Stimulated activated naive CD8-positive, alpha-beta T cell treated with anti-CD3 and anti-CD28 coated beads, Interleukin-15, amount 100 ng/mL, for 72 hours (primary cell): Measurements from ENCODE around the gene MACROD2.
A peak's percentile ranks its signal among the peaks of the same experiment; 100 is the strongest.

Experiments used
- ATAC-seq: fragments of 150-1000 bp; cut with Tn5 transposase; 2 replicates; pipeline ENCODE4 v1.10.0; 2021; ENCODE audit warnings: mild to moderate bottlenecking, moderate library complexity
- DNase-seq, 2 donors: peaks; one replicate each; pipeline ENCODE4 v3.0.0; 2021 to 2022
- H3K27ac Mint-ChIP-seq, 2 donors: one replicate each; pipeline ENCODE4 v1.8.0; 2022; ENCODE audit warnings: mild to moderate bottlenecking in 2 of 2, mixed read lengths in 2 of 2, moderate library complexity in 2 of 2
- H3K27me3 Mint-ChIP-seq: one replicate; pipeline ENCODE4 v1.8.0; 2022; ENCODE audit warnings: mixed read lengths
- H3K4me1 Mint-ChIP-seq: one replicate; pipeline ENCODE4 v1.8.0; 2022; ENCODE audit warnings: mild to moderate bottlenecking, mixed read lengths
- H3K4me3 Mint-ChIP-seq, 2 donors: one replicate each; pipeline ENCODE4 v1.8.0; 2022; ENCODE audit warnings: mild to moderate bottlenecking in 2 of 2, mixed read lengths in 2 of 2, moderate library complexity in 1 of 2
- H3K9me3 Mint-ChIP-seq, 2 donors: one replicate each; pipeline ENCODE4 v1.8.0; 2022; ENCODE audit warnings: mixed read lengths in 2 of 2

The MACROD2 gene

DNA sequence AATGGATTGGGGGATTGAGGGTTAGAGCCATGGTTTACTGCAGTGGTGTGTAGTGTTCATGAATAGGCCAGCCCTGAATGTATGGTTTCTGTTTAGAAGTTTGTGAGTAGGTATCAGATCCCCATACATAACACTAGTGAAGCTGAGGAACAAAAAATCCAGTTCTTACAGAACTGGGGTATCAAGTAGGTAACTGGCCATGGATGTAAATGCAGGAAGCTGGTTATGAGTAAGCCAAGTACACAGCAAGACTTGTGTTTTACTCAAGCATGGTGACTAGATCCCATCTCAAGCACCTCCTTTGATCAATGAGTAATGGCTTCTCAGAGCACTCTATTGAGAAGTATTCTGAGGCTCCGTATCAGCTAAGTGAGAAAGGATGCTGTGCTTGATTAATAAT is 955.8 kb downstream of the MACROD2 start:
- DNase-seq = no peak
- Mint-ChIP-seq H3K4me1 (no peaks in the 10 kb centered on the region), H3K27me3 (no peaks in the 10 kb centered on the region), H3K27ac (no peak overlapping the region), H3K9me3 (no peaks in the 10 kb centered on the region), H3K4me3 (no peak overlapping the region)
- ATAC-seq = peak; percentile 15

DNA sequence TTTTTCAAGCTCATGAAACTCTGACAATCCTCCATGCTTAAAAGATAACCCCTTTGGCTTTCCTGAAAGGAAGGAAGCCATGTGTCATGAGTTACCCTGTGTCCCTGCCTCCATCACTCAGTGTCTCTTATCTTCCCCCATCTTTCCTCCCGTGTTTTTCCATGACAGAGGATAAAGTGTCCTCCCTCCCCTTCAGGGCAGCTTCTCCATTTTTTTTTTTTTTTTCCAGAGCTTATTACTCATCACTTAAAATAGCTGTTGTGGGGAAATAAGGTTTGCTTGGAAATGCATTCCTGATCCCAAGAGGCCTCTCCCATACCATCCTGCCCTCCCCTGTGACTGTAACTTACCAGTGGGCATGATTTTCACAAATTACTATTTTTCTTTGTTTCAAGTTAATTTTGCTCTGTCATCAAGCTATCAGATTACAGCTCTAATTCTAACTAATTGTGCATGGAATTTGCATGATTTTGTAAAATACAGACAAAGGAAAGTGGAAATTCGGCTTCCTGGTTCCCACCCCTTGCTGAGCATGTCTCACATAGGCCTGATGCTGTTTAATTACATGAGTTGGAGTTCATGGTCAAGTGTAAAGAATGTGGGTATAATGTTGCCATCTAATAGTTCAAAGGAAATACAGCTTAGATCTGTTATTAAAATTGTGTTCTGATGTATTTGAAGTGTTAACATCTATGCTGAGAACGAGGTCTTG is 956.5 kb downstream of the MACROD2 start:
- DNase-seq (no peak), ATAC-seq (no peak)
- Mint-ChIP-seq H3K27ac (peak overlapping the region in 1 of 2 donors; percentile 45), H3K4me3 (no peak overlapping the region), H3K27me3 (no peaks in the 10 kb centered on the region), H3K9me3 (no peaks in the 10 kb centered on the region), H3K4me1 (no peaks in the 10 kb centered on the region)

- Mint-ChIP-seq H3K4me1 (no peaks in the 10 kb centered on the region), H3K4me3 (no peak overlapping the region), H3K27ac (no peak overlapping the region), H3K27me3 (no peaks in the 10 kb centered on the region), H3K9me3 (peaks cover 0 to 6% of the 10 kb centered on the region in 2 donors)
- DNase-seq = no peak
- ATAC-seq = peak; percentile 42
These were observed 958.4 kb downstream of the MACROD2 start for GRCh38 chr20:14953736-14954135.

GRCh38 chr20:14955399-14955798 is 960.1 kb downstream of the MACROD2 start:
- ATAC-seq (peak; percentile 52), DNase-seq (no peak)
- Mint-ChIP-seq H3K27me3 (no peaks in the 10 kb centered on the region), H3K27ac (no peak overlapping the region), H3K9me3 (peaks cover 5 to 13% of the 10 kb centered on the region in 2 donors), H3K4me3 (no peak overlapping the region), H3K4me1 (no peaks in the 10 kb centered on the region)

DNA sequence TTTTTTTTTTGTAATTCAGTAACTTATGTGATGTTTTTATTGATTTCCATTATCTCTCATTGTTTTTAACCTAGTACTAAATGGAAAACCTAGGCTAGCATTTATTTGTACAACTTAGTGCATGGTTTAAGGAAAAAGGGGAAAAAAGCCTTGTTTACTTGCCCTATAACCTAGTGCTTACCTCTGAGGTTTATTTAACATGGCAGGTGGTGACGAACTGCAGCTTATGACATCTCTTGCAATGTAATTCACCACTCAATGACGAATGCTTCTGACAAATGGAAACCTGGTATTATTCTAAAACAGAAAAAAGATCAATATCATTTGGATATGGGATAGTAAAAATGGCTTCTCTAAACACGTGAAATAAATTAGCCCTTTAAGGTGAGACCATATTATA is 960.7 kb downstream of the MACROD2 start:
- Mint-ChIP-seq H3K4me1 (no peaks in the 10 kb centered on the region), H3K27me3 (no peaks in the 10 kb centered on the region), H3K4me3 (no peak overlapping the region), H3K9me3 (peaks cover 5 to 13% of the 10 kb centered on the region in 2 donors), H3K27ac (no peak overlapping the region)
- ATAC-seq (no peak), DNase-seq (no peak)

DNA sequence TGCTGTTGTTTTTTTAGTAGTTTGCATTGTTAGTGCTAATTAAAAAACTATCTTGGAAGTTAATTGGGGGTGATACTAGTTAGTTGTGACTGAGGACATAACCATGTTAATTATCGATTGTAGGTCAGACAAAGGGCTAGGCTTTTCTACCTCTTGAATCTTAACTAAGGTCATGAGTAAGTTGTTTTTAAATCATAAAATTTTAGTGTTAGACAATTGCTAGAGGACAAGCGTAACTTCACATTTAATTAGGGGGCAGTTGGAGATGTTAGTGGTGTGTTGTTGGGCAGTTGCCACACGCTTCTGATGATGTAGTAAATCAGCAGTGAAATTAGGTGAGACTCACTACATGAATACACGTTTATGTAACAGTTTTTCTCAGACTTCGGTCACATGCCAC is 961.2 kb downstream of the MACROD2 start:
- ATAC-seq (no peak), DNase-seq (no peak)
- H3K4me3 Mint-ChIP-seq = no peak overlapping the region
- H3K9me3 Mint-ChIP-seq = peaks cover 5 to 13% of the 10 kb centered on the region in 2 donors
- H3K27me3 Mint-ChIP-seq = no peaks in the 10 kb centered on the region
- no peak overlapping the region for H3K27ac Mint-ChIP-seq
- H3K4me1 Mint-ChIP-seq = no peaks in the 10 kb centered on the region

DNA sequence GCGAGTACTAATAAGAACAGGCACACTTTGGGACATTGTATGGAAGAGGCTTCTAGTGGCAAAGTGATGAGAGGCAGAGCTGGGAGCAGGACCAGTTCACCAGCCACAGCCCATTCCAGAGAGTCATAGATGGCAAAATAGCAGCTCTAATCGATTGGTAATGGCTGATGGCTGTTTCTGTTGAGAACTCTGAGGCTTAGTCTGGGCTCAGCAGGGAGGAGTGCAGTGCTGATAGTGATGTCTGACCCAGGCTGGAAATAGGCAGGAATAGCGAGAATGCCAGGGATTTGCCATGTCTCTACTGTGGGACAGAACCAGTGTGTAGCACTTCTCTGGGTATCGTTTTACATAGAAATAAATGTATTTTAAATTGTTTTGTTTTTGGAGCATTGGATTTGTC is 962.1 kb downstream of the MACROD2 start:
- ATAC-seq = no peak
- DNase-seq = no peak
- Mint-ChIP-seq H3K9me3 (peaks cover 5 to 13% of the 10 kb centered on the region in 2 donors), H3K27me3 (no peaks in the 10 kb centered on the region), H3K4me1 (no peaks in the 10 kb centered on the region), H3K4me3 (no peak overlapping the region), H3K27ac (no peak overlapping the region)

- H3K27me3 Mint-ChIP-seq = no peaks in the 10 kb centered on the region
- ATAC-seq (no peak), DNase-seq (no peak)
- no peak overlapping the region for H3K4me3 Mint-ChIP-seq
- H3K9me3 Mint-ChIP-seq = peaks cover 5 to 13% of the 10 kb centered on the region in 2 donors
- no peak overlapping the region for H3K27ac Mint-ChIP-seq
- no peaks in the 10 kb centered on the region for H3K4me1 Mint-ChIP-seq
These were observed 963.3 kb downstream of the MACROD2 start for GRCh38 chr20:14958626-14959025.

DNA sequence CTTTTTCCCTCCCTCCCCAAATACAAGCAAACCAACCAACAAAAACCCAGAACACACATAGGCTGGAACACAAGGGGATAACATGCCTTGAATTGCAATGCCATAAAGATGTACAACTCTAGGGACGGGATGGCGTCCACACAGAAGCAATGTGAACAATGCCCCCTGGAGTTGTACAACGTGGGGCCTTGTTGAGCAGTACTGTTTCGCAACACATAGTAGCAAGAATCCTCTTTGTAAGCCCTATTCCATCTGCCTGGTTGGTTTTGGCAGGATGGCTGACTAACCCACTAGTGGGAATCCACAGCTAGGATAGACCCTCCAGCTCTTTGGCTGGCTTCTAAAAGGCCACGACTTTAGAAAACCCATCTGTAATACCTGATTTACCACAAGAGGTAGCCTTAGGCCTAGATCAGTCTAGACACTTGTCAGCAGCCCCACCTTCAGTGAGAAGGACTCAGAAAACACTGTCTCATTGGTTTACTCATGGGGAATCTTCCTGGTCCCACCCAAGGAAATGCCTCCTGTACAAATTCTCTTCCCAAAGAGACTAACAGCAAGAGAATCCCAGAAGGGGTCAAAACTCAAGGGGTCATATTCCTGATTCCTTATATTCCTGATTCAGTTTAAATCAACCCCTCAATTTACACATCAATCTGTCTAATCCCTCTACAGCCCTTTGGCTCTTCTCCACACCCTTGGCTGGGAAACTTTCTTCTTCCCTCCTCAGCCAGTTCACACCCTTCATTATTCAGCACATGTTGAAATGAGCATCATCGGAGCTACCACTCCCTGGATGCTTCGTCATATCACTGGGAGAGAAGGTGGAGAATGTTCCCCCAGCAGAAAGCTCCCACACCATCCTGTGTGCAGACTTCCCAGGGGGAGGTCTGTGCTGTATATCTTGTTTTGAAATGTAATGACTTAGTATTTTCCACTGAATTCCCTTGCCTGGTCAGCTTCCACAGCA is 964.5 kb downstream of the MACROD2 start:
- H3K4me1 Mint-ChIP-seq = no peaks in the 10 kb centered on the region
- no peak for DNase-seq
- H3K4me3 Mint-ChIP-seq = no peak overlapping the region
- no peaks in the 10 kb centered on the region for H3K27me3 Mint-ChIP-seq
- H3K9me3 Mint-ChIP-seq = peaks cover 5 to 13% of the 10 kb centered on the region in 2 donors
- no peak for ATAC-seq
- H3K27ac Mint-ChIP-seq = no peak overlapping the region

- Mint-ChIP-seq H3K4me3 (no peak overlapping the region), H3K27ac (no peak overlapping the region), H3K9me3 (peaks cover 5 to 13% of the 10 kb centered on the region in 2 donors), H3K27me3 (no peaks in the 10 kb centered on the region), H3K4me1 (no peaks in the 10 kb centered on the region)
- DNase-seq (no peak), ATAC-seq (no peak)
These were observed 965.5 kb downstream of the MACROD2 start for GRCh38 chr20:14960831-14961230.

GRCh38 chr20:14963262-14963663 is 967.9 kb downstream of the MACROD2 start:
- ATAC-seq (no peak), DNase-seq (no peak)
- Mint-ChIP-seq H3K27me3 (no peaks in the 10 kb centered on the region), H3K27ac (no peak overlapping the region), H3K4me1 (no peaks in the 10 kb centered on the region), H3K4me3 (no peak overlapping the region), H3K9me3 (peaks cover 5 to 7% of the 10 kb centered on the region in 2 donors)

- no peak for DNase-seq
- Mint-ChIP-seq H3K4me1 (no peaks in the 10 kb centered on the region), H3K27ac (no peak overlapping the region), H3K9me3 (no peaks in the 10 kb centered on the region), H3K27me3 (no peaks in the 10 kb centered on the region), H3K4me3 (no peak overlapping the region)
- no peak for ATAC-seq
These were observed 970.9 kb downstream of the MACROD2 start for GRCh38 chr20:14966203-14966602.

GRCh38 chr20:14966808-14967207 is 971.5 kb downstream of the MACROD2 start:
- no peak for ATAC-seq
- Mint-ChIP-seq H3K4me3 (no peak overlapping the region), H3K27me3 (no peaks in the 10 kb centered on the region), H3K9me3 (no peaks in the 10 kb centered on the region), H3K27ac (no peak overlapping the region), H3K4me1 (no peaks in the 10 kb centered on the region)
- no peak for DNase-seq

- DNase-seq = no peak
- ATAC-seq = no peak
- H3K4me1 Mint-ChIP-seq = no peaks in the 10 kb centered on the region
- H3K9me3 Mint-ChIP-seq = peaks cover 0 to 5% of the 10 kb centered on the region in 2 donors
- H3K27me3 Mint-ChIP-seq = no peaks in the 10 kb centered on the region
- H3K4me3 Mint-ChIP-seq = no peak overlapping the region
- H3K27ac Mint-ChIP-seq = no peak overlapping the region
These were observed 976.9 kb downstream of the MACROD2 start for GRCh38 chr20:14972256-14972655.

- Mint-ChIP-seq H3K4me3 (no peak overlapping the region), H3K27me3 (no peaks in the 10 kb centered on the region), H3K27ac (no peak overlapping the region), H3K9me3 (peaks cover 4 to 5% of the 10 kb centered on the region in 2 donors), H3K4me1 (no peaks in the 10 kb centered on the region)
- DNase-seq (no peak), ATAC-seq (no peak)
These were observed 977.4 kb downstream of the MACROD2 start for GRCh38 chr20:14972690-14973089.

- H3K27me3 Mint-ChIP-seq = no peaks in the 10 kb centered on the region
- no peak for DNase-seq
- ATAC-seq = no peak
- H3K4me3 Mint-ChIP-seq = no peak overlapping the region
- no peak overlapping the region for H3K27ac Mint-ChIP-seq
- peaks cover 23 to 49% of the 10 kb centered on the region in 2 donors for H3K9me3 Mint-ChIP-seq
- no peaks in the 10 kb centered on the region for H3K4me1 Mint-ChIP-seq
These were observed 984.2 kb downstream of the MACROD2 start for GRCh38 chr20:14979453-14979986.
